HK-2 (cell line): ENCODE results near the gene NOC3L.

ENCODE experiments used
- DNase-seq: peaks from one replicate; pipeline ENCODE4 v3.0.0-alpha.2; 2018; ENCODE audit not compliant: unreplicated experiment

NOC3L gene

DNA sequence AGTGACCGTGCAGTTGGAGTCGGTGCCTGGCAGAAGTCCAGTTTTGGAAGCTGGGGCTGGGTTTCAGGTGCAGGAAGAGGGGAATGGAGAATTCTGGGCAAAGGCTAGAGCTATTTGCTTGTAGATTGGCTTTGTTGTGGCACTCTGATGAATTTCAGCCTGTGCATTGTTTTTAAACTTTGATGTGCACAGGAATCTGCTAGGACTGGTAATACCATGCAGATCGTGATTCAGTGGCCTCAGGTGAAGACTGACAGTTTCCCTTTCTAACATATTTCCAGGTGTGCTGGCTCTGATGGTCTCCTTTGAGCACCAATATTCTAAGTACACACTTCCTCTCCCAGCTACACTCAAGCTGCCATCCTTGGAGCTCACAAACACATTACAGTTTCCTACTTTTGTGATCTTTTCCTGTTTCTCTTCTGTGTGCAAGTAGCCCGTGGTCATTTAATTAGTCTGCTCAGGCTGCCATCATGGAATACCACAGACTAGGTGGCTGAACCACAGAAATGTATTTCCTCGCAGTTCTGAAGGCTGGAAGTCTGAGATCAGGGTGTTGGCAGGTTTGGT, 55.6 kb downstream of the NOC3L start:
- DNase-seq = no peak

DNA sequence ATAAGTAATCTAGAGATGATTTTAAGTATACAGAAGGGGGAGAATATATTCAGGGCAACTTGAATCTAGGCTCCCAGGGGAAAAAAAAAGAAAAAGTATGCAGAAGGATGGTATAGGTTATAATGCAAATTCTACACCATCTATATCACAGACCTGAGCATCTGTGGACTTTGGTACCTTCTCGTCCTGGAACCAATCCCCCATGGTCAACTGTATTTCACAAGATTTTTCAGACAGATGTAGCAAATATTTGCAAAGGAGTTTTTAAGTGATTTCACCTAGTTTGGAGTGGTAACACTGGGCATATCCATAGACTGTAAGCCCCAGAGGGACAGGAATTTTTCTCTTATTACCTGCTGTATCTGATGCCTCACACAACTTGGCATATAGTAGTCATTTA, 58.8 kb downstream of the NOC3L start:
- DNase-seq = no peak

GRCh38 chr10:94300042-94300441, 62.7 kb downstream of the NOC3L start:
- DNase-seq = no peak

- peak; percentile 58 for DNase-seq
Observed at GRCh38 chr10:94299417-94299816, 63.3 kb downstream of the NOC3L start.

DNA sequence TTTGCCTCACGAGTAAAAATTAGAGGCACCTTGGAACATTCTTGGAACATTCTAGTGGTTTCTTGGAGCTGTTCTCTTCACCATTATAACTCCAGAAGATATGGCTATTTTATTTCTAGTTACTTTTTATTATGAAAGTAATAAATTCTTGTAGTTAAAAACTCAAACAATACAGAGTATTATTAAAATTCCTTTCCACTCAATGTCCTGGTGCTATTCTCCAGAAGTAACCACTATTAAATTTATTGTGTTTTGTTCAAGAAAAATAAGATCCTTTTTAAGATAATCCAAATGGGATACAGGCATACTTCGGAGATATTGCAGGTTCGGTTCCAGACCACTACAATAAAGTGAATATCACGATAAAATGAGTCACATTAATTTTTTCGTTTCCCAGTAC, 68.6 kb downstream of the NOC3L start:
- DNase-seq = no peak

- DNase-seq = no peak
Observed at GRCh38 chr10:94293354-94293753, 69.4 kb downstream of the NOC3L start.

DNA sequence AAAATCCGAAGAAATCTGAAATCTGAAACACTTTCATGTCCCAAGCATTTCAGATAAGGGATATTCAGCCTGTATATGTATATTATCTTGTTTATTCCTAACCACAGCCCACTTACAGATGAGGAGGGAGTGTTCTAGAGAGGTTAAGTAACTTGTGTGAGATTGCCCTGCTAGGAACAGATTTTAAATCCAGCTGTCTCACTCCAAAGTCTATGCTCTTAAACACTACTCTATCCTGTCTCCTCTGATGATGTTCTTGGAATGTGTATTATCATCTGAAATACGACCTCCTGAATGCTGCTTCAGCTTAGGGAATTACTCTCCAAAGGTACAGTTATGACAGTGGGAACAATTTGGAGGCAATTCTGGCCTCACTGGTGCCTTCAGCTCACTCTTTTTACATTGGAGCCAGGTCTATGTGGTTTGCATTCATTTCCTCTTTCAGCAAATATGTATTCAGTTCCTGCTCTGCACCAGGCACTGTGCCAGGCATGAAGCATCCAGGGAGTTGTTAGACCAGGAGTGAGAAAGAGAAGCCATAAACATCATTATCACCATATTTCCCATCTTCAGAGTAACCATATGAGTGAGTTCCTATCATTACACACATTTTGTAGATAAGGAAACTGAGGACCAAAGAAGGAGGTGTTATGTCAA, 70.2 kb downstream of the NOC3L start:
- DNase-seq = no peak

DNA sequence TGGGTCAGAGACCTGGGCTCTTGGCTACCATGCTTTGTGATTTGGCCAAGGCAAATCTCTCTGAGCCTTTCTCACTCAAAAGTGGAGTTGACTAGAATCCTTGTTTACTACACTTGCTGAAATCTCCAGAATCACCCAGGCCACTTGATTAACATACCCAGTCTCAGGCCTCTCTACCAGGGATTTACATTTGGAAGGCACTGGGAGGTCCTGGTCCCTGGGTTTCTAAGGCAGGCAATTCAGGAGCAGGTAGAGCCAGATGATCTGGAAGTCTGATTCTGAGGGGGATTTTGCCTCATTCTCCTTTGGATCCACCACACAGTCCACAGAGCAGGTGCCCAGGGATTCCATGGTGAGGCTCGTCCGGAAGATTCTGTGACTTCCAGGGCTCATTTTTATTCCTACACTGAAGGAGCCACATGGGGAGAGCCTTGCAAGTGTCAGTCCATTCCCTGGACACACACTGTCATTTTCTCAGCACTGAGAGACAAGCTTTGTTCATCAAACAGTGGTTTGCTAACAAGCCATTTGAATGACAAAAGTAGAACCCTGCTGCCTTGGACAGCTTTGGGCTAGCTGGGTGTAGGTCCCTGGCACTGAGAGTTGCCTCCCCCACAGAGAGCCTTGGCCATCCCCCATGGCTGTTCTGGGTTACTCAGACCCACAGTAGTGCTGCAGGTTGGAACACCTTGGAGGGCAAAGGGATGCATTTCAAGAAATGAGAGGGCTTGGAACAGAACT, 74.2 kb downstream of the NOC3L start:
- DNase-seq = no peak

DNA sequence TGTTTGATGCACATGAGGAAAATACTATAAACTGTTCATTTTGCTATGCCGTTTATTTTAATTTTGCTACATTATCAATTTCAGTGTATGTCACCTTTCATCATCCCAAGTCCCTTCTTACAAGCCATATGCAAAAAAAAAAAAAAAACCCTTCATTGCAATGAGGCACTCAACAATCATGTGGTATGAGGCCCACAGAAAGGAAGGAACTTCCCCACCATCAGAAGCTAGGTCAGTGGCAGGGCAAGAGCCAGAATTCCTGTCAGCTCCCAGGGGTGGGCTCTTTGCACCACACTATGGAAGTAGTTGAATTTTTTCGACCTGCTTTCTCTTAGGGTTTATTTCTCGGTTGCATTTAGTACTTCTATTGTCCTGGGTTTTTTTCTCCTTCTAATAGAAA, 75.4 kb downstream of the NOC3L start:
- DNase-seq = no peak

DNA sequence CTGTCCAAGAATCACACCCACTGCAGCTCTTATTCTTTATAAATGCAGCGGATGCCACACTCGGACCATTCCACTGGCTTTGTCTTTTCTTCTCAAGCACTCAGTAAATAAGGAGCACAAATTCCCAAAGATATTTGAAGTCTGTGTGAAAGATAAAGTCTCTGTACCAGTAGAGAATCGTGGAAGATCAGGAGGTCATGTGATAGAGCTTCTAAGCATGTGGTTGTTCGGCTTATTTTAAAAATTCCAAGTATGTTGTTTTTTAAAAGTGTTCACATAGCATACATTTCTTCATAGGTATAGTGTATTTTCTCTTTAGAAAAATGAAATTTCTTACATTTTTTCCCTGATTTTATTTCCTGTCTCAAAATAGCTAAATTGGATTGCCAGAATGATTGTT, 75.8 kb downstream of the NOC3L start:
- DNase-seq = no peak

- DNase-seq = no peak
Observed at GRCh38 chr10:94285271-94285670, 77.5 kb downstream of the NOC3L start.
